GM18498 (cell line): ENCODE measurements around the gene LPP.

Source experiments
- ATAC-seq: cut with Tn5 transposase; IDR thresholded peaks from one replicate; pipeline ENCODE4 v1.9.1; 2021; ENCODE audit warnings: mild to moderate bottlenecking, moderate library complexity; ENCODE audit not compliant: unreplicated experiment

The LPP gene

GRCh38 chr3:188533172-188533571 lies 379.2 kb downstream of the LPP start:
- ATAC-seq: no peak

DNA sequence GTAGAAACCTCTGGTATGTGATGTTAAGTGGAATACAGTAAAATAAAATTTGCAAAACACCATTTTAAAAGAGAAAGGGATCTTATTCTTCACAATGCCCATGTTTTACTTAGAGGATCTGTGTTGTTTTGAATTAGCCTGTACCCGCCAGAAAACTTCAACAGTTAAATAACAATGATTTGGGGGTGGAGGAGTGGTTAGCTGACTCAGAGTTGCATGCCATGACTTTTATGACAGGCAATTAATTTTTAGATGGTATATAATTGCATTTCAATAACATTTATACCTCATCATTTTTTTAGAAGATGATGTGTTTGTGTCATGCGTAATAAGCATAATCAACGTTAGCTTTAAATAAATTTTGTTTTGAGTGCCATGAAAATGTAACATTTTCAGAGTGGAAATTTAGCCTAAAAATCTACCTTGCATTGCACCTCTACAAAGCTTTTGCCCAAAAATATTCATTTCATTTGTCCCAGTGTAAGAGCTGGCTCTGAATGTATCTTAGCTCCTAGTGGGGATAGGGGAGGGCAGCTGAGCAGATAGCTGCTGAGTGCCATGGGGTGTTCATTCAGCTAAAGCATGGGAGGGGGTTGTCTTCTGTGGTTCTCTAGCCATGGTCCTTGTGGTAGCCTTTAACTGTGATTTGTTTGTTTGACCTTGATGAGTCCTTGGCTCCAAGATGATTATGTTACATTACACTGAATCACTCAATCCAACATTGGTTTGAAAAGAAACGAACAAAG lies 379.8 kb downstream of the LPP start:
- no peak for ATAC-seq

DNA sequence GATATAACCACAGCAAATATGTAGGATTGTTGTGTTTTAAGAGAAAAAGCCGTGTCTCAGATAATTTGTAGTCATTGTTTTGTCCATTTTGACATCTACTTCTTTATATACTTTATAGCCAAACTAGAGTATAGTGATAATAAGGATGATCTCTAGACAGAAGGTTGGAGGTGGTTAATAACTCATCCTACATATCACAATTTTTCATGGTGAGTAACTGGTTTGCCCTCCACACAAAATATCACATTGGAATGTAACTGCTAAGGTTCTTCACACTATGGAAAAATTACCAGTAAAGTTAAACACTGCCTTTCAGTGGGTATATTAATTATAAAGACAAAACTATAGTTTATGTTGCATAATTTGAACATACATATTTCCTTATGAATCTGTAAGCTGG lies 380.7 kb downstream of the LPP start:
- no peak for ATAC-seq

DNA sequence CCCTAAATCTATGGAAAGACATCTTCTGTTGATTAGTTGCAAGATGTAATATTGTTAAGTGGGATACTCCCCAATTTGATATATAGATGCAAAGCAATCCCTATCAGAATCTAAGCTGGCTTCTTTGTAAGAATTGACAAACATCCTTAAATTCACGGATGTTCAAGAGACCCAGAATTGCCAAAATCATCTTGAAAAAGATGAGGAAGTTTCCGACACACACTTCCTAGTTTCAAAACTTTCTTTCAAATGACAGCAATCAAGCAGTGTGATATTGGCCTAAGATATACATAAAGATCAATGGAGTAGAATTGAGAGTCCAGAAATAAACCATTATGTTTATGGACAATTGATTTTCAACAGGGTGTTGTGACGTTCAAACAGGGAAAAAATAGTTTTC lies 383.6 kb downstream of the LPP start:
- ATAC-seq: no peak

- ATAC-seq: no peak
Measured at GRCh38 chr3:188539037-188539436, 385.1 kb downstream of the LPP start.

DNA sequence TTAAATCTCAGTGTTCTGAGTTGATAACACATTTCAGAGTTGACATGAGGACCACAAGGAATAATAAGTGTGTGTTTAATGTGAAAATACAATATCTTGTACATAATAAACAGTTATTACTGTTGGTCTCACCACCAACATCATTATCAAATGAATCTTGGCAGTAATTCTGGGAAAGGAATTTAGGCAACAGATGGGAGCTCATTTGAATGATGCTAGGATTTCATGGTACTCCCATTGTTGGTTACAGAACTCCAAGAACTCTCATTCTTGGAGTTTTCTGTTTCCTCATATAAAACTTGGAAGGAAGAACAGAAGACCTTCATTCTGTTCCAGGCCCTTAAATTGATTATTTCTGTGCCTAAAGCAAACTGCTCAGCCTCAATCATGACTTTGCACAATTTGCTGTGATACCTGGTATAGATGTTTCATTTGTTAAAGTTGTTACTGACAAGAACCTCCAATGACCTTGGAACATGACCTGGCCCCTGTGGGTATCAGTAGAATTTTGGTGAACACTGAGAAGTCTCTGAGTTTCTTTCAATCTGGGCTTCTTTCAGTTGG lies 385.8 kb downstream of the LPP start:
- ATAC-seq: no peak

- ATAC-seq: no peak
Measured at GRCh38 chr3:188542196-188542595, 388.2 kb downstream of the LPP start.

GRCh38 chr3:188544012-188544411 lies 390.1 kb downstream of the LPP start:
- ATAC-seq: no peak

GRCh38 chr3:188546835-188547670 lies 393.1 kb downstream of the LPP start:
- ATAC-seq: no peak

GRCh38 chr3:188553569-188553968 lies 399.6 kb downstream of the LPP start:
- no peak for ATAC-seq

- ATAC-seq: no peak
Measured at GRCh38 chr3:188554404-188554803, 400.4 kb downstream of the LPP start.

GRCh38 chr3:188557235-188557634 lies 403.3 kb downstream of the LPP start:
- no peak for ATAC-seq

- no peak for ATAC-seq
Measured at GRCh38 chr3:188558343-188559071, 404.6 kb downstream of the LPP start.

DNA sequence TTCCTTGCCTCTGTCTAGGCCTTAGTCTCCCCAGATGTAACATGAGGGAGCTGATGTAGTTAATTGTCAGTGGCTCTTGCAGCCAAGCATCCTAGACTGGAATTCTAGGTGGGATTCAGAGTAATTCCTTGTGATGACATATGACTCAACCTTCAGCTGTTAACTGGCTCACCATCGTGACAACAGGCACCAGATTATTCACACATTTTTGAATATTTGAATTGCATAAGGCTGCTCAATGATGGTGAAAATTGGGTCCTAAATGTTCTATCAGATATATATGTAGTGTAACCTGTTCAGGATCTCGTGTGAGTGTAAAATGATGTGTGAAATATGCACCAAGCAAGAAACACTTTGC lies 405.1 kb downstream of the LPP start:
- ATAC-seq: no peak

DNA sequence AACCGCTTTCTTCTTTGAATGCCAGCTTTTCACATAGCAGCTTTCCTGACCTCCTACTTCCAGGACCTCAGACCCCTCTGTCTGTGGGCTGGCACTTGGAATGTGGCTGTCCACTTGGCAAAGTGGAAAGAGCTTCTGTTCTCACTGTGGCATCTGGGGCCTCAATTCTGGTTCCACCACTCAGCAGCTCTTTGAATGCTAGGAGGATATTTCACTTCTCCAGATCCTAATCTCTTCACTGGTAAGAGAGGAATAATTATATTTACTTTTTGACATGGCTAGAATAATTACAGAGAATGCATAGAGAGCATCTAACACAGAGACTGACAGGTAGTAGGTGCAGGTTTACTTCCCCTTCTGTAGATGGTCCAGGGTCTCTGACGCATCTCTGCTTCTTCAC lies 405.9 kb downstream of the LPP start:
- no peak for ATAC-seq

DNA sequence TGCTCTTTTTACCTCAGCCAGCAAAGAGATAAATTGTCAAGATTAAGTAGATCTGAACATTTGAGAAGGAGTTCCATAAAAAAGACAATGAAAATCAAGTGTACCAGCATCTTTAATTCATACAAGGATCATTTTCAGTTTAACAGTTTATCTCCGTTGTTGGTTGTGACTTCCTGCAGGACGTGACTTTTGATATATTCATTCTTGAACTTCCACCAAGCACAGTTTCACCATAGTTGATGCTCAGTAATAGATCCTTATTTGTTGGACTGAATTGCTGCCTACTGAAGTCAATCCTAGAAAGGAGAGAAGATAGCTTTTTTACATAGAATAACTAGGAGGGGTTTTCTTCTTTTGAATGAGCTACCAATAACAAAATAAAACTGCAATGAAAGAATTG lies 408.2 kb downstream of the LPP start:
- ATAC-seq: no peak

DNA sequence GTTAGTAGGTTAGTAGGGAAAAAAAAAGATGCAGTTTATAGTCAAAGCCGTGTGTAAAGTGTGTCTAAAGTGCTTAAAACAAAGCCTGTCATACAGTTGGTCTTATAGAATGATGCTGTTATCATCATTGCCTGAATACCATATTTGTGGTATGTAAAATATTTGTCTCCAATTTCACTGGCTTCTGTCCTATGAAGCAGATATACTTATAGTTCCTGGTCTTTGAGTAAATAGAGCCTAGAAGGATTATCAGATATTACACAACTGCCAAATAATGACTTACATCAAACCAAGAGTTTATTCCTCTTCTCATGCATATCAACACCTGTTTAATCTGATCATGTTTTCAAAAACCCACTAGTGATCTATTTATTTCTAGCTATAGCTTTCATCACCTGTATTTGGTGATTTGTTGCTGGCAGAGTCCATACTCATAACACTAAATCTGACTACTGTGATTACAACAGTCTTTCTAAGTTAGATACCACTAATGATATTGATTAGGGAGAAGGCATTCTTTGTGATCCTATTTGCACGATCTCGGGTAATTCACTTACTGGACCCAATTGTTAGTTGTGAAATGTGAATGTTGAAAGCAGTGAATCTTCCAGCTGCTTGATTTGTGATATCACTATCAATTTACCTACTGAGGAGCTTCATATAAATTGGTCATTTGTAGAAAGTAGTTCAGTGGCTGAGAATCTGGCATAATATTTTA lies 413.7 kb downstream of the LPP start:
- ATAC-seq: no peak

DNA sequence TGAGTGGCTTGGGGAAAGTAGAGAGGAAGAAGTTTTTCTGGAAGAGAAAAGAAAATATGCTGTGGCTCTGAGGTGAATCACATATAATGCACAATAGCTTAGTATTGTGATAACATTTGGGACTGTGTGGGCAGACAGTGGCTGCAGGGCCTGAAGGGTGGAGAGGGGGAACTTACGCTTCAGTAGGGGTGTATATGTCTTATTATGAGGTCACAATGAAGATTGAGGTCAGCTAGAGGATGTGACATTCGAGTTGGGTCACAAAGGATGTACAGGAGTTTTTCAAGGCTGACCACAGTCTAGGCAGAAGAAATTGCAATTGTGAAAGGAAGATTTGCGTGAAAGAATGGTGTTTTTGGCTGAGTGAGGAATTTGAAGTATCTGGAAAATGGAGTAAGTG lies 414.8 kb downstream of the LPP start:
- no peak for ATAC-seq

DNA sequence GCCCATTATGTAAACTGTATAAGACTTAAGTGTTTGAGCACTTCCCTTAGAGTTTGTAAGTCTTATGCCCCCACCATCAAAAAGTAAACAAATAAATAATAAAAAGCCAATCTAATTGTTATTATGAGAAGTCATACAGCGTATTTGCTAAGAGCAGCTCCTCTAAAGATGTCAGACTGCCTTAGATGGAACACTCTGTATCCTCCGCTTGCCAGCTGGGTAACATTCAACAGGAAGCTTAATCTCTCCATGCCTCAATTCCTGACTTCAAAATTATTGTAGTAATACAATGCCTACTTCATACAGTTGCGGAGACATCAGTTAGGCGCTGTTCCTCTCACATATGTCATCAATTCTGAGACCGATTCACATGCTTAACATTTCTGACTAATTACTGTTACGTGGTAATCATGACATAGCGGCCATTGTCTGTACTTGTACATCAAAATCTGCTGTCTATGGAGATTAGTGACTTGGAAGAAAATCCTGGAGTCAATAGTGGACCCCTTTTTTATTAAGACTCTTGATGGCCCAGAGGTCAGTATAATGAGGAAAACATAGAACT lies 417.7 kb downstream of the LPP start:
- ATAC-seq: no peak

DNA sequence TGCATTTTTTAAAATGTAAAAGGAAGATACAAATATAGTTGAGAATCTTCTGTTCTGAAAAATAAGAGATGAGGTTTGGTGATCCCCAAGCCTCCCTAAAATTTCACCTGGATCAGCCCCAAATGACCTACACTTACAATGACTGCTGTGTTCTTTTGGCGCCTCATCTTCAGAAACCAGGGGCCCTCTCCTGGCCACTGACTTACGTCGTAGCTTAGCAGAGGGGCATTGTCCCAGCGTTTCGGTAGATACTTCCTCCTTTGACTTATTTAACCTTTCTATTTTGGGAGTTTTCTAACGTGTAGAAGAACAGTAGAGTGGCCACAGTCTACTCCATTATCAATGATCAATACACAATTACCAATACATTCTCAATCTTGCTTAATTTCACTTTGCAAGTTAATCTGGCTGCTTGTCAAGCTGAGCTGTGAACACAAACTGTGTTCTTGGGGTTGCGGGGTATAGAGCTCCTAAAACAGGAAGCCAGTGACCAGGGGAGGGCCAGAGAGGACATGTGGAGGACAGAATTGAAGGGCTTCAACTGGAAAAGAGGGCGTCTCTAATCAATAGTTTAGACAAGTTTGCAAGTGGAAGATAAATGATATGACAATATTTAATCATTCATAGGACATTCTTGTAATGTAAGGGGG lies 419.5 kb downstream of the LPP start:
- ATAC-seq: no peak
